Left lung (tissue), 10 donors: ENCODE measurements around the gene PNO1. TPM values are rescaled to one million over a fixed set of nuclear protein-coding genes. Genes with fewer than 3 reads are reported as not detected.

Experiments
- ATAC-seq: fragments of 200-7000 bp; cut with Tn5 transposase; one replicate; pipeline ENCODE4 v1.9.1; 2020; ENCODE audit warnings: moderate library complexity
- DNase-seq, 4 donors: peaks; one replicate each; pipeline ENCODE4 v3.0.0-alpha.2; 2013 to 2020
- H3K27ac ChIP-seq, 2 donors: fragments of 200-600 bp; sonication (generic) in 1 of 2; one replicate each; pipeline versions ENCODE4 v1.5.0 to v1.8.0; 2020 to 2021
- H3K27me3 ChIP-seq, 2 donors: fragments of 200-600 bp; sonication (generic) in 1 of 2; one replicate each; pipeline versions ENCODE4 v1.5.0 to v1.8.0; 2020 to 2021
- H3K36me3 ChIP-seq, 2 donors: fragments of 200-600 bp; sonication (generic) in 1 of 2; one replicate each; pipeline versions ENCODE4 v1.5.0 to v1.8.0; 2020 to 2021
- H3K4me1 ChIP-seq, 2 donors: fragments of 200-600 bp; one replicate each; pipeline ENCODE4 v1.8.0; 2021
- H3K4me3 ChIP-seq, 2 donors: fragments of 200-600 bp; sonication (generic) in 1 of 2; one replicate each; pipeline versions ENCODE4 v1.5.0 to v1.8.0; 2020 to 2021; ENCODE audit warnings: mild to moderate bottlenecking in 1 of 2
- H3K9me3 ChIP-seq, 2 donors: fragments of 200-600 bp; sonication (generic) in 1 of 2; one replicate each; pipeline versions ENCODE4 v1.5.0 to v1.8.0; 2020 to 2021
- CTCF ChIP-seq, 2 donors: fragments of 200-600 bp; sonication (generic) in 1 of 2; IDR thresholded peaks; one replicate each; pipeline versions ENCODE4 v1.5.0 to v1.8.0; 2021; ENCODE audit warnings: antibody characterized with exemption in 2 of 2
- intact Hi-C, 2 donors: fragments of 100-400 bp; cut with DNase I; formaldehyde crosslinking; loops; one replicate each; pipeline versions ENCODE4 v1.11.2 to v1.14.2; 2022
- polyA plus RNA-seq, 6 donors: library from polyadenylated mRNA; unstranded; fragments of 120-200 nt; gene quantifications; one replicate each; pipeline ENCODE4 v1.2.1, GENCODE V29; 2013; ENCODE audit not compliant: insufficient read length in 6 of 6
- total RNA-seq, 2 donors: library from RNA; stranded (reverse); fragmentation: NEBNext Ultra II Directional; extraction: Animal tissue kit (Norgen Biotek cat#: 25700); gene quantifications; one replicate each; pipeline ENCODE4 v1.2.1, GENCODE V29; 2021
- donor health status: DM: no; HTN: yes; CAD: no.
- donor health status: DM: no; HTN: no; CAD: no.

Gene PNO1
- total and polyA plus RNA-seq, 8 donors, result 9.4 to 17.7 (median 13.5) TPM

GRCh38 chr2:68223419-68223818, 65.7 kb downstream of the PNO1 start:
- intact Hi-C loops, result no loop called here
- peaks cover 14 to 68% of the 10 kb centered on the region in 2 donors for H3K4me1 ChIP-seq
- DNase-seq, result no peak
- H3K27ac ChIP-seq, result no peak overlapping the region
- no peak overlapping the region for H3K4me3 ChIP-seq
- no peak for ATAC-seq
- H3K36me3 ChIP-seq, result no peaks in the 10 kb centered on the region
- no peak for TF ChIP-seq CTCF (IDR thresholded peaks at IDR 0.05)
- H3K9me3 ChIP-seq, result no peaks in the 10 kb centered on the region
- no peaks in the 10 kb centered on the region for H3K27me3 ChIP-seq

GRCh38 chr2:68225119-68225632, 67.5 kb downstream of the PNO1 start:
- no peaks in the 10 kb centered on the region for H3K9me3 ChIP-seq
- no peaks in the 10 kb centered on the region for H3K36me3 ChIP-seq
- TF ChIP-seq CTCF (IDR thresholded peaks at IDR 0.05), result no peak
- intact Hi-C loops, result no loop called here
- no peaks in the 10 kb centered on the region for H3K27me3 ChIP-seq
- no peak overlapping the region for H3K4me3 ChIP-seq
- ATAC-seq, result peak; percentile 97
- DNase-seq, result peak in 1 of 4 donors; percentile 41
- H3K27ac ChIP-seq, result peak overlapping the region in 1 of 2 donors; percentile 10
- peaks cover 8 to 65% of the 10 kb centered on the region in 2 donors for H3K4me1 ChIP-seq

Other genes with a start within 250 kb of the PNO1 start
- gene C1D, start 94.9 kb upstream of the PNO1 start, total RNA-seq, result 10 to 100 TPM; 21.0 to 21.2 TPM
- 10 to 100 TPM; 36.1 to 43.4 (median 39.8) TPM for gene C1D, start 94.9 kb upstream of the PNO1 start, polyA plus RNA-seq
- 10 to 100 TPM; 50.2 to 69.0 TPM for gene PPP3R1, start 94.6 kb downstream of the PNO1 start, total RNA-seq
- gene PPP3R1, start 94.6 kb downstream of the PNO1 start, polyA plus RNA-seq, result 10 to 100 TPM; 58.0 to 74.2 (median 66.9) TPM
- gene CNRIP1, start 162.1 kb downstream of the PNO1 start, total RNA-seq, result 10 to 100 TPM; 16.9 to 20.1 TPM
- 10 to 100 TPM; 44.7 to 50.8 (median 47.4) TPM for gene CNRIP1, start 162.1 kb downstream of the PNO1 start, polyA plus RNA-seq
- gene PLEK, start 207.4 kb downstream of the PNO1 start, total RNA-seq, result 10 to 100 TPM; 20.2 to 67.3 TPM
- 10 to 100 TPM in 4 of 6 donors, 1 to 10 TPM in 2; 9.0 to 15.3 (median 10.5) TPM for gene PLEK, start 207.4 kb downstream of the PNO1 start, polyA plus RNA-seq